GM12891 (cell line): ENCODE results near the gene WAPL.

Experiments used
- DNase-seq: peaks from one replicate; pipeline ENCODE4 v3.0.0; 2011; ENCODE audit warnings: low spot score; ENCODE audit not compliant: insufficient read length
- FAIRE-seq: peaks from 2 replicates; lab custom pipeline; 2011; peaks lifted over from hg19 to GRCh38; lab: Jason Lieb, UNC
- PAX5 ChIP-seq: IDR thresholded peaks from 2 replicates; pipeline ENCODE4 v1.6.1; 2011; ENCODE audit warnings: low read length, moderate library complexity, mild to moderate bottlenecking; ENCODE audit not compliant: insufficient read depth, severe bottlenecking
- POLR2A ChIP-seq: IDR thresholded peaks from 2 replicates; pipeline ENCODE4 v1.6.1; 2011; ENCODE audit warnings: low read depth, low read length, control low read depth
- POLR2AphosphoS5 ChIP-seq: IDR thresholded peaks from 2 replicates; pipeline ENCODE4 v1.6.1; 2011; ENCODE audit warnings: low read depth, low read length, control low read depth
- POU2F2 ChIP-seq: IDR thresholded peaks from 2 replicates; pipeline ENCODE4 v1.6.1; 2011; ENCODE audit warnings: low read depth, mild to moderate bottlenecking, control low read depth, low read length, moderate library complexity
- SPI1 ChIP-seq: IDR thresholded peaks from 2 replicates; pipeline ENCODE4 v1.6.1; 2011; ENCODE audit warnings: low read depth, low read length, control low read depth
- TAF1 ChIP-seq: IDR thresholded peaks from 2 replicates; pipeline ENCODE4 v1.6.1; 2011; ENCODE audit warnings: low read depth, low read length, control low read depth

Gene WAPL

GRCh38 chr10:86403183-86403797, 118.3 kb downstream of the WAPL start:
- TF ChIP-seq POLR2AphosphoS5 (no peak), POU2F2 (no peak), POLR2A (no peak), SPI1 (no peak), TAF1 (no peak), PAX5 (no peak)
- DNase-seq: no peak
- no peak for FAIRE-seq

- no peak for DNase-seq
- FAIRE-seq: no peak
- TF ChIP-seq TAF1 (no peak), POLR2A (no peak), SPI1 (no peak), POU2F2 (no peak), PAX5 (no peak), POLR2AphosphoS5 (no peak)
Measured at GRCh38 chr10:86402283-86402941, 119.2 kb downstream of the WAPL start.

- TF ChIP-seq PAX5 (no peak), POLR2A (no peak), TAF1 (no peak), POU2F2 (no peak), SPI1 (no peak), POLR2AphosphoS5 (no peak)
- FAIRE-seq: no peak
- DNase-seq: no peak
Measured at GRCh38 chr10:86401588-86402282, 119.9 kb downstream of the WAPL start.

- DNase-seq (peak; percentile 40), FAIRE-seq (no peak)
- no peak; the same call in 1 of the 2 replicates for TF ChIP-seq POU2F2
- TF ChIP-seq POLR2A: peak; percentile 36; the same call in 1 of the 2 replicates
- TF ChIP-seq SPI1: no peak
- TF ChIP-seq POLR2AphosphoS5: peak; percentile 41; the same call in 1 of the 2 replicates
Measured at GRCh38 chr10:86400705-86401587, 120.6 kb downstream of the WAPL start.

GRCh38 chr10:86399879-86400704, 121.5 kb downstream of the WAPL start:
- peak; percentile 96 for FAIRE-seq
- TF ChIP-seq TAF1 (0 out of 2 replicates have a peak, but pooled peaks have one; percentile 7), POLR2A (peak; percentile 21; the same call in 1 of the 2 replicates), POLR2AphosphoS5 (no peak)
- peak; percentile 89 for DNase-seq

GRCh38 chr10:86399514-86399878, 122.1 kb downstream of the WAPL start:
- FAIRE-seq: no peak
- DNase-seq: no peak
- TF ChIP-seq PAX5: no peak
- TF ChIP-seq TAF1: 0 out of 2 replicates have a peak, but pooled peaks have one; percentile 5

GRCh38 chr10:86397120-86397519, 124.5 kb downstream of the WAPL start:
- FAIRE-seq (peak; percentile 9), DNase-seq (no peak)
- TF ChIP-seq POU2F2 (no peak), TAF1 (no peak), POLR2AphosphoS5 (no peak), POLR2A (no peak), PAX5 (no peak), SPI1 (no peak)

- TF ChIP-seq POLR2AphosphoS5 (no peak), PAX5 (no peak), SPI1 (no peak), POLR2A (no peak), TAF1 (no peak), POU2F2 (no peak)
- DNase-seq (no peak), FAIRE-seq (peak; percentile 66)
Measured at GRCh38 chr10:86393862-86394455, 127.6 kb downstream of the WAPL start.
